Stimulated activated CD4-positive, alpha-beta T cell treated with anti-CD3 and anti-CD28 coated beads, Interleukin-1b, Interleukin-23, amount 100 ng/mL, for 48 hours (primary cell): Measurements from ENCODE around the gene NFAM1.

Source experiments
- DNase-seq: peaks from one replicate; pipeline ENCODE4 v3.0.0-alpha.2; 2020

NFAM1 gene

GRCh38 chr22:42332089-42332488 lies 100.1 kb downstream of the NFAM1 start:
- no peak for DNase-seq

DNA sequence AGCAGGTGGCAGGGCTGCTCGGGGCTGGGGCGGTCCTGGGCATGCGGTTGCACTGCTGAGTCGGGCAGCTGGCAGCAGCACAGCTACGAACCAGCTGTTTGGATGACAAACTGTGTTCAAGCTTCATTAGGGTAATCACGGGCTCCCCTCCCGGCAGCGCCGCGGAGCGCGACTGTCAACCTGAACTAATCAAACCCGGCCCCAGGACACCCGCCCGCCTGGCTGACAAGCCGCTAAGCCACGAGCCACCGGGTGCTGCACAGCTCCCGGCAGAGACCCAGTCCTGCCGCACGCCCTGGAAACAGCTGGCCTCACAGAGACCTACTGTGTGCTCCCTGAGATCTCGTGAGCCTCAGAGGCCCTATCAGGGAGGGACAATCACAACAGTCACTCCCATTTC lies 101.2 kb downstream of the NFAM1 start:
- DNase-seq: no peak
